Stimulated activated CD4-positive, alpha-beta T cell treated with anti-CD3 and anti-CD28 coated beads, Interleukin-4, amount 100 ng/mL, for 1 hour (primary cell): ENCODE measurements around the gene NCS1.
"Not testable (repeated sequence)": the region's sequence is repeated elsewhere in the genome, so short reads cannot be mapped to it uniquely, and the experiment has no call there.

Experiments
- DNase-seq: peaks from one replicate; pipeline ENCODE4 v3.0.0-alpha.2; 2020

The NCS1 gene

DNA sequence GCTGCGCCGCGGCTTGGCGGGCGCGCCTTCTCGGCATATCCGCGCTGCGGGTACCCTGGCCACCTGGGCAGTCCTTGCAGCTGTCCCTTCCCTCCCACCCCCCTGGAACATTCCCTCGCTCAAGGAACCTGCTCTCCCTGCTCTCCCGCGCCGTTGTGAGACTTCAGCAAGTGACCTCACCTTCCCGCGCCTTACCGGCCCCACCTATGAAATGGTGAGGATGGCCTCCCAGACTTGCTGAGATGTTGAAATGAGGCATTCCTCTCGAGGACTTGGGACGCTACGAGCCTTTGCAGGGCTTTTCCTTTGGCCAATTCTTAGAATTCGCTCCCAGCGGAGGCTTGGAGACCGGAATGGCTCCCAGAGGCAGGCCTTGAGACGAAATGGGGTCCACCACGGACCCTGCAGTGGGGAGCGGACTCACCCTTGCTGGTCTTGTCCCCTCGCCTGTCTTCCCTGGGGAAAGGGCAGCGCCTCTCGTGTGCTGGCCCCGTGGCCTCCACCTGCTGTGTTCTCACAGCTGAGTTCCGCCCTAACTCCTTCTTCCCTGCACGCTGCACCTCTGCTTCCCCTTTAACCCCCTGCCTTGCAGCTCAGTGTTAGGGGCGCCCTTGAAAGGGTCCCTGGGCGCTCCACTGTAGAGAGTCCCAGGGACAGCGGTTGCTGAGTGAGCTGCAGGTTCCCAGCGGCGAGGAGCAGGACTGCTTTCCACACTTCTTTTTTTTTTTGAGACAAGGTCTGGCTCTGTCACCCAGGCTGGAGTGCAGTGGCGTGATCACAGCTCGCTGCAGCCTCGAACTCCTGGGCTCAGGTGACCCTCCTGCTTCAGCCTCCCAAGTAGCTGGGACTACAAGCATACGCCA is 94.3 kb downstream of the NCS1 start:
- no peak for DNase-seq

DNA sequence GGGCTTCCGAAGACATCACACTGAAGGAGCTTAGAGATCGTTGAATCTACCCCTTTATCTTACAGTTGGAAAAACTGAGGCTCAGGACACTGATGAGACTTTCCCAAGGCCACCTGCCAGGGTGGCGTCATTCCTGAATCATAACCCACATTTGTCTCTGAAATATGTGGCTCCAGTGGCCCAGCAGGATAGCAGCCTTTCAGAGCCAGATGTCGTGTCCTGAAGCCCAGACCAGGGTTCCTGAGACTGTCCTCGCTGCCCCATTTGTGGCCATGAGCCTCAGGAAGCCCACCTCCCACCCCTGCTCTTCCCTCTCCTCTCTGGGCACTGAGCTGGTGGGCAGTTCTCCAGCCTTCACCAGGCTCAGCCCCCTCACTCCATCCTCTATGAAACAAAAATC is 95.7 kb downstream of the NCS1 start:
- DNase-seq = no peak

DNA sequence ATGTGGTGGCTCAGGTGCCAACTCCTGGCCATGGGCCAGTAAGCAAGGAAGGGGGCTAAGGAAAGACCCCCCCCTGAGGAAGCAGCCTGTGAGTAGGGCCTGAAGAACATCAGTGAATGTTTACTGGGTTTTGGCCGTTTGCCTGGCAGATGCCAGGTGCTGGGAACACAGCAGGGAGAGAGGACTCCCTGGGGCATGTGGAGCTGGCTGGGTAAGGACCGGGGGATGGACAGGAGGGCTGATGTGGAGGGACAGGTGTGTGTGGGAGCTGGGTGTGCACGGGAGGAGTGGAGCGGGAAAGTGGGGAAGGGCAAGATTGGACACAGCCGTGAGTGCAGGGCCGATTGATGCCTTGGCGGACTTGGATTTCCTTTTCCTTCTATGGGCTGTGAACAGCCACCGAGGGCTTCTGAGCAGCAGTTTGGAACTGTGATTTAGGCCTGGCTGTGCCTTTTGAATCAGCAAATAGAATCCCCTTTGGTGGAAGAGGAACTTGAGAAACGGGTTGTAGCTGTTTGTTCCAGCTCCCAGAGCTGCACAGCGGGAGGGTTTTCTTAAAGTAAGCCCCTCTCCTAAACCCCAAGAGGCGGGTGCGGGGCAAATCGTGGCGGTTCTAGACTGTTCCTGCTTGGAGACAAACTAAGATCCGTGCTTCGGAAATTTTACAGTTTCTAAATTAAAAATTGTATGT is 96.5 kb downstream of the NCS1 start:
- DNase-seq = no peak

DNA sequence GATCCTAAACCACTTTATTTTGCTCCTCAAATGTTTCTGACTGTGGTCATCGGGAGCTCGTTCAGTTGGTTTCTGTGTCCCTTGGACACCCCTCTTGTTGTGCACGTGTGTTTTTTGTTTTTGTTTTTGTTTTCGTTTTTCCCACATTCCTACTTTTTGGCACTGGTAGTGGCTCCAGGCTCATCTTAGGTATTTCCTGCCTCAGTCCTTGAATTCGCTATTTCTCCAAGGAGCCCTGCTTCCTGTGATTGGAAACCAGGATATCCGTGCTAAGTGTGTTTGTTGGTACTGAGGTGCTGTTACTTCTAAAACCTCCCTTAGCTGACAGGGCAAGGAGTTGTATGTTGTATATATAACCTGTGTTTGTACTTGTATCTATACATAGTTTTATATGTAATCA is 99.3 kb downstream of the NCS1 start:
- no peak for DNase-seq

DNA sequence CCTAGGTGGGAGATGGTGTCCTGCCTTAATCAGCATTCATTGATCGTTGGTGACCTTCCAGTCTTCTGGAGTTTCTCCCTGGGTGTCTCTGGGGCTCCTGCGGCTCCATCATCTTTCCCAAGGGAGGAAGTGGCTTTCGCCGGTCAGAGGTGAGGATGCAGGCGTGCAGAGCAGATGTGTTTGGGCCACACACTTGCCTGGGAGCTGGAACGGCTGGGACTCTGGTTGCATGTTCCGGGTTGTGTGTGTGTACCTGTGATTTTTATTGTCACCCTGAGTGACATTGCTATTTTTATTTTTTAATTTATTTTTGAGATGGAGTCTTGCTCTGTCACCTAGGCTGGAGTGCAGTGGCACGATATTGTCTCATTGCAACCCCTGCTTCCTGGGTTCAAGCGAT is 103.0 kb downstream of the NCS1 start:
- DNase-seq = no peak

DNA sequence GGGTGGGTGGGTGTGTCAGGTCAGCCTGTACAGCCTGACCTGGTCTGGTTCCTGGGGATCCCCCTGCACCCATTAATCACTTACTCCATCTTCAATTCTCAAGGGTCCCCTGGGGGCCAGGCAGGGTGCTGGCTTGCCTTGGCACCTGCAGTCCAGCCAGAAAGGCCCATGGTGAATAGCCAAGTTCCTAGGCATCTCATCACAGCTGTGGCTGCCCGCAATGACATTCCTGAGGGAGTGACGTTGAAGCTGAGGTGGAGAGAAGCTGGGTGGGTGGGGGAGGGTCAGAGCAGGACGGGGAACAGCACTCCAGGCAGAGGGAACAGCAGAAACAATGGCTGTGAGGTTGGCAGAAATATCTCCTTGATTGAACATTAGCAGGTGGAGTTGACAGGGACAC is 103.9 kb downstream of the NCS1 start:
- DNase-seq = no peak

DNA sequence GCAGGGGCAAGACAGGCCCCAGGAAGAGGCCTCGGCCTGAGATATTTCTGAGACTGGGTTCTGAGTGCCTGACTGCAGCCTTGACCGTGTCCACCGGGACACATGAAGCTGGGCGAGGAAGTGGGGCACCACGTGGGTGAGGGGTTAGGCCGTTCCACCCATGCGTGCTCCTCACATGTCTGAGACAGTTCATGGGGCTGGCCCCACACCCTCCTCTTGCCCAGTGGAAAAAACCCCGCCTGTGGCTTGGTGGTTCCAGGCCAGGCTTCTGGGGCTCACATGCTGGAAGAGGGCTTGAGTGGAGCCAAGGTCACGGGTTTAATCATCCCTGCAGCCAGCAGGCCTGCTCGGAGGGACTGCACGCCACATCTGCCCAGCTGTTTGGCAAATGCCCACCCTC is 104.8 kb downstream of the NCS1 start:
- no peak for DNase-seq

DNA sequence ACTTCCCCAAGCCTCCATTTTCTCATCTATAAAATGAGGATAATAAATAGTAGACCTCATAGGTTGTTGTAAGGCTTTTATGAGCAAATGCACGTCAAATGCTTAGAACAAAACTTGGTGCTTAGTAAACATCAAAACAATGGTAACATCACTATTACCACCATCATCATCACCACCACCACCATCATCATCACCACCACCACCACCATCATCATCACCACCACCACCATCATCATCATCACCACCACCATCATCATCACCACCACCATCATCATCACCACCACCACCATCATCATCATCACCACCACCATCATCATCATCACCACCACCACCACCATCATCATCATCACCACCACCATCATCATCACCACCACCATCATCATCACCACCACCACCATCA is 105.3 kb downstream of the NCS1 start:
- not testable (repeated sequence) for DNase-seq

DNA sequence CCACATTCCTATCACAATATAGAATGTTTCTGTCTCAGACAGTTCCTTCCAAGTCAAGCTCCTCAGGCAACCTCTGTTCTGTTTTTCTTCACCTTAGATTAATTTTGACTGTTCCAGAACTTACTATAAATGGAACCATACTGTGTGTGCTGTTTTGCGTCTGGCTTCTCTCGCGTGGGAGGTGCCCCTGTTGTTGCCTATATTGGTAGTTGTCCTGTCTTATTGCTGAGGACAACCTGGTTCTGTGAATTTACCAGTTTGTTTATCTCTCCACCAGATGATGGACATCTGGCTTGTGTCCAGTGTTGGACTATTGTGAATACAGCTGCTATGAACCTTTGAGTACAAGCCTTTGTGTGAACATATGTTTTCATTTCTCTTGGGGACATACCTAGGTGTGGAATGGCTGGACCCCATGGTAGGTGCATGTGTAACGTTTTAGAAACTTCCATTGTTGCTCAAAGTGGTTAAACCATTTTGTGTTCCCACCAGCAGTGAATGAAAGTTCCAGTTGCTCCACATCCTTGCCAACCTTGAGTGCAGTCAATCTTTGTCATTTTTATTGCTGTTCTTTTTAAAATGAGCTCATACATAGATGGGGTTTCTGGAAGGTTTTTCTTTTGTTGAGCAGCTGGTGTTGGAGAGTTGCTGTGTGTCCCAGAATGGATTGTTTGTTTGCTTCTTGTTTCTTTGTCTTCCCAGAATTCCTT is 111.5 kb downstream of the NCS1 start:
- no peak for DNase-seq

DNA sequence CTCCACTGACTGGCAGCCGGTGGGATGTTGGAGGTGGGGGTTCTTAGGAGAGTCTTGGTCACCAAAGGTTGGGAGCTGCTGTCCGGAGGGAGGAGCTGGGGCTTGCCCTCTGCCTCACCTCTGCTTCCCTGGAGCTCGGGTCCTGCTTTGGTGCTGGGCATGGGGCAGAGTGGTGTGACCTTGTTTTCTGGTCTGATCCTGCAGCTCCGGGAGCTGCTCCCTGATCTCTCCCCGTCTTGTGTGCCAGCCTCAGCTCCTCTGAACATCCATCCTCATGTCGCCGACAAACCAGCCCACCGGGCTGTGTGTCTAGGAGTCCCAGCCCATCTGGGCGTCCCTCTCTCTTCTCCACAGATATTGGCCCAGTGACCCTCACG is 112.0 kb downstream of the NCS1 start:
- DNase-seq = no peak

DNA sequence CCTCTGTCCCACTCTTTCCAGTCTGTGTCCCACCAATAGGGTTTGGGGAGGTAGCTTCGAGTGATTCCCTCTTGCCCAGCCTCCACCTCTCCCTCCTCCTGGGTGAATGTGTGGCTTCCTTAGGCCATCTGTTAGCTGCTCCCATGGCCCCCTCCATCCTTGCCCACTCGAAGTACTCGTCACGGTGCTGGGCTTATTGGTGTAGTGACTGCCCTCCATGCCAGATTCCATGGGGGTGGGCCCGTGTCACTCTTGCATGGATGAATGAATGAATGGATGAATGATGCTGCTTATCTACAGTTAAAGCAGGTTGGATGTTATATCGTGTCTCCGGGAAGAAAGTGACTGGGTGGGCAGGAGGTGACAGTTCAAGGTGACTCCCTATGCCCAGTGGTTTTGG is 112.5 kb downstream of the NCS1 start:
- no peak for DNase-seq

DNA sequence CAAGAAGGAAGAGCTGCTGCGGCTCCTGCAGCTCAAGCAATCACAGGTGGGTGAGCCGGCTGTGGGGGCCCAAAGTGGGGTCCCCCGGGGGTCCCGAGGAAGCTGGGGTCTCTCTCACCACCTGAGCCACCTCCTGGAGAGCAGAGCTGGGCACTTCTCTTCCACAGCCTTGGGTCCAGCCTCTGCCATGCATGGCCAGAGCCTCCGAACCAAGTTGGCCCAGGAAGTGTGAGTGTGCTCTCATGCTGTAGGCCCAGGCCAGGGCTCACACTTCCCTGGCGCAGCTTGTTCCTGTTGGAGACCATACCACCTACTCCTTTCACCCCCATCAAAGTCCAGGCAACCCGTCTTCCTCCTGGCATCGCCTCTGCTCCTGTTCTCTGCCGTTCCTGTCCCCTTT is 113.1 kb downstream of the NCS1 start:
- no peak for DNase-seq

DNA sequence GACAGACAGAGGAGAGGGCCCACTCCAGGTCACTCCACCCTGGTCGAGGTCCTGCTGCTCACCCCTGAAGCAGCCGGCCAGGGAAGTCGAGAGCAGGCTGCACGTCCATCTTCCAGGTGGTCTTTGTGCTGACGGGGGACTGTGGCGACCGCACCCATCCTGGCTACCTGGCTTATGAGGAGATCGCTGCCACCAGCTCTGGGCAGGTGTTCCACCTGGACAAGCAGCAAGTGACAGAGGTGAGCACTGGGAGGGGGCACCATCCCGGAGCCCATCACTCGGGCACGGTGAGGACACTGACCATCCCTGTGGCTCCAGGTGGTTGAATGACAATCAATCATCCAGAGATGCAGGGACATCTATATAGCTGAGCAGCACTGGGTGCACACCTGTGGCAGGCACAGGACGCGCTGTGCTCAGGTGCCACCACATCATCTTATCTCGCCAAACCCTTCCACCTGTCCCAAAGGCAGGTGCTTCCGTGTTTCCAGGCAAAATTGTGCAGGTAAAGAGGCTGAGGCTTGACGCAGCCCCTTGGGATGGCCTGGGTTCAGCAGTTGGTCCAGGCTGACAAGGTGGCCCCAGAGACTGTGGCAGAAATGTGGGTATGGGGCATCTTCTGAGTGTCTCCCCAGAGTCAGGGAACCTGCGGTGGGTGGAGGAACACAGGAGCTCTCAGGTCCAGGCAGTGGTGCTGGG is 114.0 kb downstream of the NCS1 start:
- DNase-seq = no peak
